ENCODE data around the gene BMP6.

Gene BMP6

DNA sequence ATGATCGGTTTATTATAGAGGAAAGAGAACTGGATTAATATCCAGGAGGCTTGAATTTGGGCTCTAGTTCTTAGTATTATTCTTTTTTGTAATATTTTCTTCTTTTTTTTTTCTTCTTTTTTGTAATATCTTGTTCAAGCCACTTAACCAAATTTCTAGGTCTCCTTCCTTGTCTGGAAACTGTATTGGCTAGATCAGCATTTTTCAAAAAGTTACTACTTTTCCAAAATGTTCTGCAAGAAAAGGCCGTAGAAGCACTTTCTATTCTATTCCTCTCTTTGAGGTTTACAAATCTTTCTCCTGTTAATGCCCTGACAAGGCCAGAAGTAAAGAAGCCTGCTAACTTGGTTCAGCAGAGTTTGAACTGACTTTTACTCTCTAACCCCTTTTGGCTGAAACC lies 12.0 kb downstream of the BMP6 start:
- DNase-seq (ENCODE audit: low spot score in 2 of 2) = no peak
- no peaks in the 10 kb centered on the region for H3K36me3 Mint-ChIP-seq (ENCODE audit: insufficient read depth)
- H3K27ac Mint-ChIP-seq (ENCODE audit: low read depth) = no peak overlapping the region
- H3K4me1 Mint-ChIP-seq = no peaks in the 10 kb centered on the region
- H3K27me3 Mint-ChIP-seq = peaks cover 80% of the 10 kb centered on the region
- H3K4me3 Mint-ChIP-seq = no peak overlapping the region
- ATAC-seq (replicated peaks; ENCODE audit: extremely low read depth, poor library complexity, severe bottlenecking) = no peak
- no peaks in the 10 kb centered on the region for H3K9me3 Mint-ChIP-seq

DNA sequence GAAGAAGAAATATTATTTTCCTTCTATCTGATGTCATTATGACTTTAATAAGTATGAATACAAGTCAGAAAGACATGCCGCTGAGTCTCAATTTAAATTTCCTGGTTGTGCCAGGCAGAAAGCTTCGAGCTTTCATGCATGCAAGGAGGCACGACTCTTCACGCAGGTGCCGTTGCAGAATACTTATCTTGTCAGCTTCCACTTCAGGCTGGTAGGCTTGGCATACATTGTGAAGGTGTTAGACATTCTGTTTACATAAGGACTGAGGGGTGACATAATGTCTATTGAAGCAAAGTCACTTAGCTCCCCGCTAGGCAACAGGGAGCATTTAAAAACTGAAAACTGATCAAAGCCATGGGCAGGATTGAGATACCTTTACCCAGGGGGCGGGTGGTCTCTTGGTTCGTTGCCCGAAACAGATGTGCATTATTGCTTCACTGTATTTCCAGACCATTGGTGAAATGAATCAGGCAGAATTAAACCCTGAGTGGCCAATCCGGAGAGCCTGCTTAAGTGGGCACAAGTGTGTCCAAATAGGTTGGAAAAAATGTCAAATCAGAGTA lies 16.4 kb downstream of the BMP6 start:
- ATAC-seq (replicated peaks; ENCODE audit: extremely low read depth, poor library complexity, severe bottlenecking) (no peak), DNase-seq (ENCODE audit: low spot score in 2 of 2) (no peak)
- no peaks in the 10 kb centered on the region for H3K4me1 Mint-ChIP-seq
- peaks cover 80% of the 10 kb centered on the region for H3K27me3 Mint-ChIP-seq
- H3K9me3 Mint-ChIP-seq = no peaks in the 10 kb centered on the region
- no peak overlapping the region for H3K27ac Mint-ChIP-seq (ENCODE audit: low read depth)
- no peak overlapping the region for H3K4me3 Mint-ChIP-seq
- H3K36me3 Mint-ChIP-seq (ENCODE audit: insufficient read depth) = no peaks in the 10 kb centered on the region

DNA sequence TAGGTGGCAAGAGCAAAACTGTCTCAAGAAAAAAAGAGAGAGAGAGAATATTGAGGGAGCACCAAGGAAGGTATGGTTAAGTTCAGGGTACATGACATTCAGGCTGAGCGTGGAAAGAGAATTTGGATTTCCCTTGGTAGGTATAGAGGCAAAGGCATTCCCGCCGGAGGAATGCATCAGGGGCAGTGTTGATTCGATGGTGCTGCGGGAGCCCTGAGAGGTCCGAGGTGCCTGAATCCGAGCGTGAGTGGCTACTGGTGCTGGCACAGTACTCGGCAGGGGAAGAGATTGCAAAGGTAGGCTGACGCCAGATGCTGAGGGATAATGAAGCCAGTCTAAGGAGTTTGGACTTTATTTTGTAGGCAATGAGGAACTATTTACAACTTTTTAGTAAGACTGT lies 20.0 kb downstream of the BMP6 start:
- Mint-ChIP-seq H3K9me3 (no peaks in the 10 kb centered on the region), H3K4me1 (no peaks in the 10 kb centered on the region), H3K36me3 (ENCODE audit: insufficient read depth) (no peaks in the 10 kb centered on the region), H3K27me3 (peaks cover 59% of the 10 kb centered on the region), H3K27ac (ENCODE audit: low read depth) (no peak overlapping the region), H3K4me3 (no peak overlapping the region)
- ATAC-seq (replicated peaks; ENCODE audit: extremely low read depth, poor library complexity, severe bottlenecking) (no peak), DNase-seq (ENCODE audit: low spot score in 2 of 2) (no peak)

DNA sequence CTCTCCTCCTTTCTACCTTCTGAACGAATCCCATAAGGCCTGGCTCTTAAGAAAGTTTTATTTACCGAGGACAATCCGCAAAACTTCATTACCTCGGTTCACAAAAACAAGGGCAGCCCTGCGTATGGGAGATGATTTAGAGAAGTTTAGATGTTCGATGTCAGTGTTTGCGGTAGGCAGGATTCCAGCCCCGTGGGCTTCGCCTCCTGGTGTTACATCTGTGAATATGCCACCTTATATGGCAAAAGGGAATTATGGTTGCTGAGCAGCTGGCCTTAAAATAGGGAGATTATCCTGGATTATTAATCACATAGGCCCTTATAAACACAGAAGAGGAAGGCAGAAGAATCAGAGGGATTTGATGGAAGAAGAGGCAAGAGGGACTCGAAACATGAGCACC lies 21.1 kb downstream of the BMP6 start:
- no peak for ATAC-seq (replicated peaks; ENCODE audit: extremely low read depth, poor library complexity, severe bottlenecking)
- Mint-ChIP-seq H3K36me3 (ENCODE audit: insufficient read depth) (no peaks in the 10 kb centered on the region), H3K4me1 (no peaks in the 10 kb centered on the region), H3K27me3 (peaks cover 48% of the 10 kb centered on the region), H3K27ac (ENCODE audit: low read depth) (no peak overlapping the region), H3K4me3 (no peak overlapping the region), H3K9me3 (no peaks in the 10 kb centered on the region)
- DNase-seq (ENCODE audit: low spot score in 2 of 2) = no peak

DNA sequence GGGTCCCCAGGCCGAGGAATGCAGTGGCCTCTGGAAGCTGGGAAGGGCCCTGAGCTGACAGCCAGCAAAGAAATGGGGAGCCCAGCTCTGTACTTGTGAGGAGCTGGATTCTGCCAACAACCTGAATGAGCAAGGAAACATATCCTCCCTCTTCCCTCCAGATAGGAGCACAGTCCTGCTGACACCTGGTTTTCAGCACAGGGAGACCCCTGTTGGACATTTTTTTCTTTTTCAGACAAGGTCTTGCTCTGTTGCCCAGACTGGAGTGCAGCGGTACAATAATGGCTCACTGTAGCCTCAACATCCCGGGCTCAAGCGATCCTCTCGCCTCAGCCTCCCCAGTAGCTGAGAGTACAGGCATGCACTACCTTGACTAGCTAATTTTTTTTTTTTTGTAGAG lies 21.5 kb downstream of the BMP6 start:
- Mint-ChIP-seq H3K4me1 (no peaks in the 10 kb centered on the region), H3K27ac (ENCODE audit: low read depth) (no peak overlapping the region), H3K4me3 (no peak overlapping the region), H3K36me3 (ENCODE audit: insufficient read depth) (no peaks in the 10 kb centered on the region), H3K27me3 (peaks cover 44% of the 10 kb centered on the region), H3K9me3 (no peaks in the 10 kb centered on the region)
- ATAC-seq (replicated peaks; ENCODE audit: extremely low read depth, poor library complexity, severe bottlenecking) = no peak
- DNase-seq (ENCODE audit: low spot score in 2 of 2) = no peak

DNA sequence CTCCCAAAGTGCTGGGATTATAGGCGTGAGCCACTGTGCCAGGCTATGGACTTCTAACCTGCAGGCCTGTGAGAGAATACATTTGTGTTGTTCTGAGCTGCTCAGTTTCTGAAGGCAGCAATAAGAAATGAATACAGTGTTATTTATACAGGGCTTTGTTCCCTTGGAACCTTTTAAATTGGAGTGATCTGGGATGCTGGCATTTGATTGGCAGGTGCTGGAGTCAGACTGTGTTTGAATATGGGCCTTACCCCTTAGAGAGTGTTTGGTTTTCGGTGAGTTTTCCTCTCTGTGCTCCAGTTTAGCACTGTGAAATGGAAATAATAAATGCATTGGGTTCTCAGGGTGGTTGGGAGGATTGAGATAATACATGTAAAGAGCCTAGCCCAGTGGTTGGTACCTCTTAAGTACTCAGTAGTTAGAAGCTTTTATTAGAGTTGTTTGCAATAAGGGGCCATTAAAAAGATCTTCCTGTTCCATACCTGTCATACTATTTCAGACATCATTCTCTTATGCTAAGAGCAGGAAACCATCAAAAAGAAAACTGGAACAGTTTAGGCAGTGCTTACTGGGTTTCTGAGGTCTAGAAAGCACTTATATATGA lies 22.1 kb downstream of the BMP6 start:
- no peak for ATAC-seq (replicated peaks; ENCODE audit: extremely low read depth, poor library complexity, severe bottlenecking)
- H3K4me1 Mint-ChIP-seq = no peaks in the 10 kb centered on the region

DNA sequence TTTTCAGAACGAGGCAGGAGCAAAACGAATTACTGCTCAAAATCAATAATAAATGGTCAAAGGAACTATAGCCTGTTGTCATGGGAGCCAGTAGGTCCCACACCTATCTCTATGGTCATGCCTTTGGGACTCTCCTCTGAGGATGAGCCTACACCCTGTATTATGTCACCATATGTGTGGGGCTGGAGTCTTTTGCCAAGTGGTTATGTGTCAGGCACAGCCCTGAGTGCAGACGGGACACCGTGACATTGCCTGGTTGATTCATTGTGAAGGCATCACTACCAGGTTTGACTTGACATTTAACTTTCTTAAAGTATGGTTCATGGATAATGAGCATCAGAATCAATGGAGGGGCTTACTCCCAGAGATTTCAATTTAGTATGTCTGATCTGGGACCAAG lies 23.6 kb downstream of the BMP6 start:
- Mint-ChIP-seq H3K36me3 (ENCODE audit: insufficient read depth) (no peaks in the 10 kb centered on the region), H3K4me1 (no peaks in the 10 kb centered on the region)
- no peak for ATAC-seq (replicated peaks; ENCODE audit: extremely low read depth, poor library complexity, severe bottlenecking)

More for the DNA sequence above, 22.1 kb downstream of the BMP6 start:
- Mint-ChIP-seq H3K27me3 (peaks cover 43% of the 10 kb centered on the region), H3K27ac (ENCODE audit: low read depth) (no peak overlapping the region), H3K9me3 (no peaks in the 10 kb centered on the region), H3K4me3 (no peak overlapping the region), H3K36me3 (ENCODE audit: insufficient read depth) (no peaks in the 10 kb centered on the region)
- no peak for DNase-seq (ENCODE audit: low spot score in 2 of 2)

DNA sequence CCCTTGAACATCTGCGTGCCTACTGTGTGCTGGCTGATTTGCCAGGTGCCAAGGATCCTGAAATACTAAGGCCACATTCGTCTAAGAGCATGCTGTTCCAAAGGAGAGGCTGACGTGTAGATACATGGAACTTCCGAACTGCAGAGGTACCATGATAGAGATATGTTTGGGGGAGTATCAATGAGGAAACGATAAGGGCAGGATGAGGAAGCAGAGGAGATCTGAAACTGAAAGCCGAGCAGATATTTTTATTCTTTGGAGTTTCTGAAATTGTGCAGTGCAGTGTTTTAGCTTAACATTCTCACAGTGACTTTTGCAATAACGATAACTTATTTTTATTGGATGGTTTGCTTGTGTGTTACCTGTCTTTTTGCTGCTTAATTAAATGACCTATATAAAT lies 24.3 kb downstream of the BMP6 start:
- Mint-ChIP-seq H3K27ac (ENCODE audit: low read depth) (no peak overlapping the region), H3K9me3 (no peaks in the 10 kb centered on the region), H3K27me3 (peaks cover 41% of the 10 kb centered on the region), H3K4me1 (no peaks in the 10 kb centered on the region), H3K4me3 (no peak overlapping the region), H3K36me3 (ENCODE audit: insufficient read depth) (no peaks in the 10 kb centered on the region)
- no peak for ATAC-seq (replicated peaks; ENCODE audit: extremely low read depth, poor library complexity, severe bottlenecking)
- no peak for DNase-seq (ENCODE audit: low spot score in 2 of 2)

More for the DNA sequence above, 23.6 kb downstream of the BMP6 start:
- no peak for DNase-seq (ENCODE audit: low spot score in 2 of 2)
- Mint-ChIP-seq H3K27ac (ENCODE audit: low read depth) (no peak overlapping the region), H3K9me3 (no peaks in the 10 kb centered on the region), H3K4me3 (no peak overlapping the region), H3K27me3 (peaks cover 41% of the 10 kb centered on the region)

DNA sequence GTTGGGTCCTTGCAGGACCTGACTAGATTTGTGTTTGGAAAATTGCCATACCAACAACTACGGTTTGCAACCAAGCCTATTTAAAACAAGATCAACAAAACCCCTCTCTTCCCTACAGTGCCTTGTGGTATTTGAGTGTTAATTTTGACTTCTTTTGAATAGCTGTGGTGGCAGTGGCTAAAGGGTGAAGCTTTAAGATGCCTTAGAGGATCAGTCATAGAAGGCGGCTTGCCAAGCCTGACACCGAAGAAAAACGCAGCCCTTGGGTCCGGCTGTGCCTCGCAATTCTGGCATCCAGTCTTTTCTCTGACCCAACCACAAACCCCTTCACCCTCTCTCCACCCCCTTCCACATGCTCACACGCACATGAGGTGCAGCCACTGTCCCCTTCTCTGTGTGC lies 32.6 kb downstream of the BMP6 start:
- DNase-seq (ENCODE audit: low spot score in 2 of 2) = no peak
- ATAC-seq (replicated peaks; ENCODE audit: extremely low read depth, poor library complexity, severe bottlenecking) = no peak
- peaks cover 79% of the 10 kb centered on the region for H3K27me3 Mint-ChIP-seq
- H3K27ac Mint-ChIP-seq (ENCODE audit: low read depth) = no peak overlapping the region
- no peak overlapping the region for H3K4me3 Mint-ChIP-seq
- no peaks in the 10 kb centered on the region for H3K4me1 Mint-ChIP-seq
- H3K9me3 Mint-ChIP-seq = no peaks in the 10 kb centered on the region
- no peaks in the 10 kb centered on the region for H3K36me3 Mint-ChIP-seq (ENCODE audit: insufficient read depth)

DNA sequence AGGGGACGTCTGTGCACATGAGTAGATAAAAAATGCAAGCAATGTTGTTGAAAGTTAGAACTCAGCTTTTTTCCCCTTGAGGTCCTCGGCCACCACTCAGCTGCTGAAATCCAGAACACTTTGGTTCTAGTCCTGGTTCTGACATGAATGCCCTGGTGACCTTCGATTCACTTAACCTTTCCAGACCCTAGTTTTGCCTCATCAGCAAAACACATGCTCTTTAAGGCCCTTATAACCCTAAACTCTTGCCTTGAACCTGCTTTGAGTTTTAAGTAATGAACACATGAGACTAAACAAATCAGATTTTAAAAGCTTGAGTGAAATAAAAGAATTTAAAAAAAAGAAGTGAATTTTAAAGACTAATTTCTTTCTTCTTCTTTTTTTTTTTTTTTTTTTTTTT lies 33.4 kb downstream of the BMP6 start:
- Mint-ChIP-seq H3K36me3 (ENCODE audit: insufficient read depth) (no peaks in the 10 kb centered on the region), H3K27me3 (peaks cover 82% of the 10 kb centered on the region), H3K9me3 (no peaks in the 10 kb centered on the region), H3K4me1 (no peaks in the 10 kb centered on the region), H3K27ac (ENCODE audit: low read depth) (no peak overlapping the region), H3K4me3 (no peak overlapping the region)
- DNase-seq (ENCODE audit: low spot score in 2 of 2) (no peak), ATAC-seq (replicated peaks; ENCODE audit: extremely low read depth, poor library complexity, severe bottlenecking) (no peak)

DNA sequence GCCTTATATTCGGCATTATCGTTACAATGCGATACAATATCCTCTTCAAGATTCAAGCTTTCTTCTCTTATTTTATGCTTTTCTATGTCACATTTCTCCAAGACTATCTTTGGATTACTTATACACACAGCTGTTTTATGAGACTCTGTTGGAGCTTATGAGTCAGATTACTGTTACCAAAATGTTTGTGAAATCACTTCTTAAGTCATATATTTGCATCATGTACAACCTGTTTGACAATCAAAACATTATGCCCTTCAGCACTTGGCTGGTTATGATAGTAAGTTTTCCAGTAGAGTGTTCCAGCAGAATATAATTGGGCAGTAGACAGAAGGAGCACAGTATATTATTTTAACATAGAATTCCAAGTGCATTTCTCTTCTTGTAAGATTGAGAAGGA lies 35.2 kb downstream of the BMP6 start:
- no peaks in the 10 kb centered on the region for H3K36me3 Mint-ChIP-seq (ENCODE audit: insufficient read depth)
- ATAC-seq (replicated peaks; ENCODE audit: extremely low read depth, poor library complexity, severe bottlenecking) (no peak), DNase-seq (ENCODE audit: low spot score in 2 of 2) (no peak)
- H3K27me3 Mint-ChIP-seq = peaks cover 74% of the 10 kb centered on the region
- H3K27ac Mint-ChIP-seq (ENCODE audit: low read depth) = no peak overlapping the region
- H3K4me1 Mint-ChIP-seq = no peaks in the 10 kb centered on the region
- H3K9me3 Mint-ChIP-seq = no peaks in the 10 kb centered on the region
- no peak overlapping the region for H3K4me3 Mint-ChIP-seq

DNA sequence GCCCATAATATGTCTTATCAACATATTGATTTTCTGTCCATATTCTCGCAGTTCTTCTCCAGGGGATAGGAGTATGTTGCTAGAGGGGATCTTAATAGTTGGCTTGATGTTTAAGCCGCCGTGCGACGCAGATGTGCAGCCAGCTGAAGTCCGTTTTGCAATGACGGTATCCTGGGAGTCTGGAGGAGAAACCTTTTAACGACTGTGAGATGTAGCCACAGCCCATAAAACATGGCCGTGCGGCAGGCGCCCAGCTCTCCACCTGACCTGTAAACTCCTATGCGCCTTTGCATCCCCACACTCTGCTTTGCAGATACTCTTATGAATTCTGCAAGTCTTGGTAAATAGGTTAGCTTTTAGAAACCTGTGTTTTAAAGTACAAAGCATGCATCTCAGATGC lies 36.9 kb downstream of the BMP6 start:
- Mint-ChIP-seq H3K27me3 (peaks cover 59% of the 10 kb centered on the region), H3K9me3 (no peaks in the 10 kb centered on the region), H3K27ac (ENCODE audit: low read depth) (no peak overlapping the region), H3K36me3 (ENCODE audit: insufficient read depth) (no peaks in the 10 kb centered on the region), H3K4me3 (no peak overlapping the region), H3K4me1 (no peaks in the 10 kb centered on the region)
- ATAC-seq (replicated peaks; ENCODE audit: extremely low read depth, poor library complexity, severe bottlenecking) (no peak), DNase-seq (ENCODE audit: low spot score in 2 of 2) (no peak)

DNA sequence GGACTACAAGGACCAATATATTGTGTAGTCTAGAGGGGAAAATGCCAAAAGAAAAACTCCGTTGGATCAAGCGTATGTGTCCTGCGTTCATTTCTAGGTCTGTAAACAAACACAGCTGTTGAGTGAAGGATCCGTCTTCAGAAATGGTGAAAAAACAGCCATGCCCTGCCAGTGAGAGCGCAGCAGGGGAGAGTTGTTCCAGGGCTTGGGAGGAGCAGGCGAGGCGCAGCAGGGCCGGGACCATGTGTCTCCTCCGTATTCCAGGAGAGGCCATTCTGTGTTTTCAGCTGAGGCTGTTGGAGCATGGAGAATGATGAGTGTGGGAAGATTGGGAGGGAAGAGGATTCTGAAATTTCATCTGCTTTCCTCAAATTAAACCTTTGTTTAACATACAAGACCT lies 38.0 kb downstream of the BMP6 start:
- H3K27ac Mint-ChIP-seq (ENCODE audit: low read depth) = no peak overlapping the region
- H3K36me3 Mint-ChIP-seq (ENCODE audit: insufficient read depth) = no peaks in the 10 kb centered on the region
- H3K4me1 Mint-ChIP-seq = no peaks in the 10 kb centered on the region

More for the DNA sequence above, 38.0 kb downstream of the BMP6 start:
- ATAC-seq (replicated peaks; ENCODE audit: extremely low read depth, poor library complexity, severe bottlenecking) = no peak
- H3K9me3 Mint-ChIP-seq = no peaks in the 10 kb centered on the region
- no peak for DNase-seq (ENCODE audit: low spot score in 2 of 2)
- peaks cover 56% of the 10 kb centered on the region for H3K27me3 Mint-ChIP-seq
- H3K4me3 Mint-ChIP-seq = no peak overlapping the region

Data from central memory CD8-positive, alpha-beta T cell (primary cell).